GM21526 (cell line): ENCODE data around the gene IMP4.
"Not testable (repeated sequence)": the region's sequence is repeated elsewhere in the genome, so short reads cannot be mapped to it uniquely, and the experiment has no call there.

Source experiments
- ATAC-seq: cut with Tn5 transposase; IDR thresholded peaks from one replicate; pipeline ENCODE4 v1.9.1; 2021; ENCODE audit warnings: moderate library complexity; ENCODE audit not compliant: unreplicated experiment, low FRiP score

IMP4 gene

GRCh38 chr2:130342533-130343275 lies at the start of gene IMP4:
Gene IMP4, plus strand, starts transcription at chr2:130342897. Its CDS starts 36 bp downstream, at chr2:130342933.
- ATAC-seq, result peak; percentile 87

- ATAC-seq, result no peak
These were observed 42.3 kb upstream of the IMP4 start for GRCh38 chr2:130300258-130300969.

GRCh38 chr2:130300970-130301348 lies 41.7 kb upstream of the IMP4 start:
- ATAC-seq, result no peak

- peak; percentile 20 for ATAC-seq
These were observed 40.4 kb upstream of the IMP4 start for GRCh38 chr2:130302164-130302886.

GRCh38 chr2:130303169-130303568 lies 39.5 kb upstream of the IMP4 start:
- ATAC-seq, result peak; percentile 72

GRCh38 chr2:130304726-130305125 lies 38.0 kb upstream of the IMP4 start:
- ATAC-seq, result no peak

- ATAC-seq, result no peak
These were observed 34.8 kb upstream of the IMP4 start for GRCh38 chr2:130307850-130308249.

GRCh38 chr2:130310881-130311280 lies 31.8 kb upstream of the IMP4 start:
- no peak for ATAC-seq

- ATAC-seq, result no peak
These were observed 28.8 kb upstream of the IMP4 start for GRCh38 chr2:130313812-130314334.

- no peak for ATAC-seq
These were observed 28.3 kb upstream of the IMP4 start for GRCh38 chr2:130314377-130314776.

GRCh38 chr2:130316596-130316995 lies 26.1 kb upstream of the IMP4 start:
- ATAC-seq, result no peak

- no peak for ATAC-seq
These were observed 23.8 kb upstream of the IMP4 start for GRCh38 chr2:130318906-130319305.

- ATAC-seq, result no peak
These were observed 23.2 kb upstream of the IMP4 start for GRCh38 chr2:130319536-130319935.

GRCh38 chr2:130327703-130328527 lies 14.8 kb upstream of the IMP4 start:
- ATAC-seq, result no peak

GRCh38 chr2:130328710-130329109 lies 14.0 kb upstream of the IMP4 start:
- no peak for ATAC-seq

GRCh38 chr2:130332271-130333073 lies 10.2 kb upstream of the IMP4 start:
- peak; percentile 55 for ATAC-seq

GRCh38 chr2:130333253-130333652 lies 9.4 kb upstream of the IMP4 start:
- not testable (repeated sequence) for ATAC-seq

- no peak for ATAC-seq
These were observed 8.7 kb upstream of the IMP4 start for GRCh38 chr2:130334026-130334425.

GRCh38 chr2:130335226-130335625 lies 7.5 kb upstream of the IMP4 start:
- no peak for ATAC-seq
